ENCODE measurements around the gene RABL2B.

- TF ChIP-seq TAF1 (IDR thresholded peaks at IDR 0.05; ENCODE audit: low read depth, low read length) (no peak), POLR2A (IDR thresholded peaks at IDR 0.05; ENCODE audit: low read depth, low read length) (no peak), POU2F2 (IDR thresholded peaks at IDR 0.05; ENCODE audit: low read depth, low read length) (no peak), POLR2AphosphoS5 (IDR thresholded peaks at IDR 0.05; ENCODE audit: low read depth, low read length) (no peak), SPI1 (IDR thresholded peaks at IDR 0.05; ENCODE audit: low read depth, low read length) (no peak), PAX5 (IDR thresholded peaks at IDR 0.05; ENCODE audit: insufficient read depth, low read length, severe bottlenecking) (no peak)
Measured at GRCh38 chr22:50718352-50718709, 65.1 kb downstream of the RABL2B start.
